Activated naive CD4-positive, alpha-beta T cell treated with Interleukin-2 at 50 U/mL for 16 hours (primary cell): Measurements from ENCODE around the gene HGD.
"Not testable (repeated sequence)": the region's sequence is repeated elsewhere in the genome, so short reads cannot be mapped to it uniquely, and the experiment has no call there.

Source experiments
- DNase-seq: peaks from one replicate; pipeline ENCODE4 v3.0.0-alpha.2; 2020

HGD gene

GRCh38 chr3:120678331-120678947 lies 3.6 kb downstream of the HGD start:
- no peak for DNase-seq

GRCh38 chr3:120677193-120677592 lies 4.8 kb downstream of the HGD start:
- DNase-seq: not testable (repeated sequence)

GRCh38 chr3:120673116-120673515 lies 8.9 kb downstream of the HGD start:
- DNase-seq: no peak

GRCh38 chr3:120670576-120670975 lies 11.5 kb downstream of the HGD start:
- no peak for DNase-seq

GRCh38 chr3:120664926-120665325 lies 17.1 kb downstream of the HGD start:
- no peak for DNase-seq

GRCh38 chr3:120661945-120662344 lies 20.1 kb downstream of the HGD start:
- no peak for DNase-seq

GRCh38 chr3:120661106-120661905 lies 20.7 kb downstream of the HGD start:
- no peak for DNase-seq

GRCh38 chr3:120659834-120660233 lies 22.2 kb downstream of the HGD start:
- DNase-seq: no peak

GRCh38 chr3:120659285-120659684 lies 22.8 kb downstream of the HGD start:
- no peak for DNase-seq

- no peak for DNase-seq
Observed at GRCh38 chr3:120652896-120653545, 29.0 kb downstream of the HGD start.

GRCh38 chr3:120652281-120652680 lies 29.8 kb downstream of the HGD start:
- DNase-seq: no peak

GRCh38 chr3:120650311-120650710 lies 31.7 kb downstream of the HGD start:
- no peak for DNase-seq

- no peak for DNase-seq
Observed at GRCh38 chr3:120649830-120650233, 32.2 kb downstream of the HGD start.

GRCh38 chr3:120648290-120648689 lies 33.7 kb downstream of the HGD start:
- DNase-seq: no peak

GRCh38 chr3:120646771-120647432 lies 35.1 kb downstream of the HGD start:
- no peak for DNase-seq

- no peak for DNase-seq
Observed at GRCh38 chr3:120645083-120645845, 36.8 kb downstream of the HGD start.

GRCh38 chr3:120642368-120642948 lies 39.6 kb downstream of the HGD start:
- DNase-seq: no peak

- DNase-seq: no peak
Observed at GRCh38 chr3:120641696-120642246, 40.3 kb downstream of the HGD start.

- no peak for DNase-seq
Observed at GRCh38 chr3:120640231-120640630, 41.8 kb downstream of the HGD start.

GRCh38 chr3:120638820-120639219 lies 43.2 kb downstream of the HGD start:
- DNase-seq: not testable (repeated sequence)

GRCh38 chr3:120637851-120638559 lies 44.0 kb downstream of the HGD start:
- DNase-seq: no peak
